NB4 (cell line): ENCODE results near the gene LDLRAD1.

Source experiments
- DNase-seq: peaks from one replicate; pipeline ENCODE4 v3.0.0; 2010; ENCODE audit warnings: low read depth
- H3K4me3 ChIP-seq: one replicate; pipeline ENCODE4 v1.5.1; 2011; ENCODE audit warnings: mild to moderate bottlenecking, low read depth, low read length, moderate library complexity
- MYC ChIP-seq: IDR thresholded peaks from 2 replicates; pipeline ENCODE4 v1.6.1; 2011; ENCODE audit warnings: low read depth, low read length
- POLR2A ChIP-seq: IDR thresholded peaks from 2 replicates; pipeline ENCODE4 v1.6.1; 2011; ENCODE audit warnings: mild to moderate bottlenecking; ENCODE audit not compliant: insufficient read length; ENCODE audit errors: extremely low read depth
- TF ChIP-seq, protein P1 (sequence below): IDR thresholded peaks from one replicate; pipeline ENCODE4 v1.5.1; 2012; ENCODE audit warnings: low read depth, low read length
- TF ChIP-seq, protein P2 (sequence below): IDR thresholded peaks from 2 replicates; pipeline ENCODE4 v1.6.1; 2011; ENCODE audit warnings: low read depth, low read length

The LDLRAD1 gene, protein sequence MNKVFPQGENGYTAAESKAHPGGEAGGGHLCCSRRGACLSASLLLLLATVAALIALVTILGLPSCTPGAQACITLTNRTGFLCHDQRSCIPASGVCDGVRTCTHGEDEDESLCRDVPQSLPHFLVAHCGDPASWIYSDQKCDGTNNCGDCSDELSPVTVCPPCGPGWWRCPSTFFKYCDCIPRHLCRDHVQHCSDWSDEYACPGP

DNA sequence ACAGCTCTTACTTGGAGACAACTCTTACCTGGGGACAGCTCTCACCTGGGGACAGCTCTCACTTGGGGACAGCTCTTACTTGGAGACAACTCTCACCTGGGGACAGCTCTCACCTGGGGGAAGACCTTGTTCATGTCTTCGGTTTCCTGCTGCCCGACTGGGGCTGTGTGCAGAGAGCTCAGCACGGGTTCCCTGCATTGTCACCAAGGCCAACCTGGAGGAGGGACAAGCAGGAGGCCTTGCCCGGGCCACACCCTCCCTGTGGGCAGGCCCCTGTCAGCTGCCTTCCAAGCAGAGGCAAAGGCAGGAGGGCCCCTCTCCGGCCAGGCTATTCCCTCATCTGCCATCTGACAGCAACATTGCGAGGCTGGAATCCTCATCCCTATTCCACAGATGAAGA, at the start of gene LDLRAD1:
TSS of gene LDLRAD1 (minus strand) at position 208 of the 400 bp plus-strand sequence. CDS start at position 134, 74 bp downstream.
- TF ChIP-seq, protein P1, sequence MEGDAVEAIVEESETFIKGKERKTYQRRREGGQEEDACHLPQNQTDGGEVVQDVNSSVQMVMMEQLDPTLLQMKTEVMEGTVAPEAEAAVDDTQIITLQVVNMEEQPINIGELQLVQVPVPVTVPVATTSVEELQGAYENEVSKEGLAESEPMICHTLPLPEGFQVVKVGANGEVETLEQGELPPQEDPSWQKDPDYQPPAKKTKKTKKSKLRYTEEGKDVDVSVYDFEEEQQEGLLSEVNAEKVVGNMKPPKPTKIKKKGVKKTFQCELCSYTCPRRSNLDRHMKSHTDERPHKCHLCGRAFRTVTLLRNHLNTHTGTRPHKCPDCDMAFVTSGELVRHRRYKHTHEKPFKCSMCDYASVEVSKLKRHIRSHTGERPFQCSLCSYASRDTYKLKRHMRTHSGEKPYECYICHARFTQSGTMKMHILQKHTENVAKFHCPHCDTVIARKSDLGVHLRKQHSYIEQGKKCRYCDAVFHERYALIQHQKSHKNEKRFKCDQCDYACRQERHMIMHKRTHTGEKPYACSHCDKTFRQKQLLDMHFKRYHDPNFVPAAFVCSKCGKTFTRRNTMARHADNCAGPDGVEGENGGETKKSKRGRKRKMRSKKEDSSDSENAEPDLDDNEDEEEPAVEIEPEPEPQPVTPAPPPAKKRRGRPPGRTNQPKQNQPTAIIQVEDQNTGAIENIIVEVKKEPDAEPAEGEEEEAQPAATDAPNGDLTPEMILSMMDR: no peak
- DNase-seq: no peak
- H3K4me3 ChIP-seq: no peak within 1 kb of the TSS

DNA sequence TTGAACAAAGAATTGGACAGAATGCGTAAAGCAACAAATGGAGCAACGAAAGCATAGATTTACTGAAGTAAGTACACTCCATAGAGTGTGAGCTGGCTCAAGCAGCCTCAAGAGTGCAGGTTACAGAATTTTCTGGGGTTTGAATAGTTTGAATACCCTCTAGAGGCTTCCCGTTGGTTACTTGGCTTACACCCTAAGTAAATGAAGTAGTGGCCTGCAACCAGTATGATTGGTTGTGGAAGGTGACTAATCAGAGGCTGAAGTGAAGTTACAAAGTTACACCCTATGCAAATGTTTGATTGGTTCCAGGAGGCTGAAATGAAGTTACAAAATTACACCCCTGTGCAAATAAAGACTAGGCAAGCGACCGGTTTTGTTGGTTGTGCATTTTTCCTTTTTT, 46.3 kb upstream of the LDLRAD1 start:
- TF ChIP-seq, protein P2, sequence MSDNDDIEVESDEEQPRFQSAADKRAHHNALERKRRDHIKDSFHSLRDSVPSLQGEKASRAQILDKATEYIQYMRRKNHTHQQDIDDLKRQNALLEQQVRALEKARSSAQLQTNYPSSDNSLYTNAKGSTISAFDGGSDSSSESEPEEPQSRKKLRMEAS: no peak
- TF ChIP-seq MYC: no peak
- TF ChIP-seq POLR2A: no peak
- TF ChIP-seq, protein P1: no peak
- no peak for DNase-seq
- no peak overlapping the region for H3K4me3 ChIP-seq

DNA sequence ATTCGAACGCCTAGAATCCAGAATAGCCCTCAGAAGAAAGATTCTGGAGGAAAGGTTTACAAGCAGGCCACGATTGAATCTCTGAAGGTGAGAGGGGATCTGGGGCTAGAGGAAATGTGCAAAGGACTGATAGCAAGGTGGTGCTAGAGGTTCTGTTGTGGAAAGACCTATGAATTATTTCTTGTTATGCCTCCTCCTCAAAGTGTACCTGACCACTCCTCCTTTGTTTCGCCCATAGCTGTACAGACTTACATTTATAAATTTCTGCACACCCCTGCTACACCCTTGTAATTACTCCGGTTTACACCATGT, 36.4 kb upstream of the LDLRAD1 start:
- TF ChIP-seq, protein P2: no peak
- TF ChIP-seq POLR2A (no peak), MYC (no peak)
- TF ChIP-seq, protein P1: no peak
- H3K4me3 ChIP-seq: peak overlapping the region; percentile 90
- peak; percentile 25 for DNase-seq

DNA sequence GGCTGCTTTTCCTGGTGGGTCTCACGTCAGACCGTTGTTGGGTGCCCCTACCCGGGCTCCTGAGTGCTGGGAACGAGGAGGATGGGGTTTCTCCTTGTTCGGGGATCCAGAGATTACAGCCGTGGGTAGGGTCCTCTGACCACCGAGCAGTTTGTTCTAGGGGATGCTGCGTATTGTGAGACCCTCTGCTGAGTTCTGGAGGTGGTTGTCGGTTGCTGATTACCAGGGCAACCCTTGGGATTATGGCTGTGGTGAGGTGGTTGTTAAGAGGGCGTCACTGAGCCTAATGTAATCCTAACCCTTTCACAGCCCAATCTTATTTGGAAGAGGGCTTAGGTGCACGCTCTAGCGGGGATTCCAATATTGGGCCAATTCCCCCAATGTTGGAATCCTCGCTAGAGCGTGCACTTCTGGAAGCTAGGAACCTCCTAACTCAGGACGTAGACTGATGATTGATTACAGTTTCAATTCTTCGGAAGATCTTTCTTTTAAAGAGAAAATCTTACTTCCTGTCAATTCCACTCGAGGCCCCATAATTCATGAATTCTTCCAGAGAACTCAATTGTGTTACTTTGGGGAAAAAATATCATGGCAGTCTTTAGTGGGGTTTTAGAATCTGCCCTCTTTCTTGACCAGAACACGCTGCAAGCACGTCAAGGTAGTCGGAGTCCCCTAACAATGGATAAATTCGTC, 35.9 kb upstream of the LDLRAD1 start:
- DNase-seq: peak; percentile 56
- peak overlapping the region; percentile 90 for H3K4me3 ChIP-seq

DNA sequence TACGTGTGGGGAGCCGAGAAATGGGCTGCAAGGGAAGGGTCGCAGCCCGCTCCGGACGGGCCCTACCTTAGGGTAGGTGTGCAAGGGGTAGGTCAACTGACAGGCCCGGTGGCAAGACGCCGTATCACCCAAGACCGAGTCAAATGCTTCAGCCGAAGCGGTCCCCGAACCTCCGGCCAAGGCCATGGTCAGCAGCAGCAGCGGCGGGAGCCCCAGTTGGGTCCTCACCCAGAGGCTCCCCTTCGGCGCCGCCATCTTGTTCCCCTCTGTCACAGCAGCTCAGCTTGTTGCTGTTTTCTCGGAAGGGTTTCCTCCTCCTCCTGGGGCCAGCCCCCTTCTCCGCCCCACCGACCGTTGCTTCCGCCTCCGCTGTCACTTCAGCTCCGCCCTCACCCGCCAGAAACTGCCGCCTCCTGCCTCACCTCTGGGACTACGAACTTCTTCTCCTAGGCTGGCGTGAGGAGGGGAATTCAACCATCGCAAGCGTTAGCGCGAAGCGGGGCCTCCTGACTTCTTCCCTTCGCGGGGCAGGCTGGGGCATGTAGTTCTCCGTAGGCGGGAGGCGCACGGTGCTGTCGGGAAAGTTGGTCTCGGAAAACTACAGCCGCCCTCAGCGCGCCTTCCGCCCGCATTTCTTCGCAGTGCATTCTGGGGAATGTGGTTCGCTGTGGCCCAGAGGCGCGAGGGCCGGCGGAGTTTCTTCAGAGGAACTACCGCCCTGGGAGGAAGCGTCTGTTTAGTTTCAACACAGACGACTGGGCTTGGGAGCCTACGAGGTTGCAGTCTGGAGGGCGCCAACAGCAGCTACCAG, 35.2 kb upstream of the LDLRAD1 start, which contains the start of the genes TCEANC2 and TMEM59:
TSS of gene TCEANC2 (plus strand) at position 675 of the 811 bp plus-strand sequence. CDS start 815 bp downstream, outside the sequence.
TSS of gene TMEM59 (minus strand) at position 271 of the 811 bp plus-strand sequence. CDS start at position 255, 16 bp downstream.
- TF ChIP-seq, protein P1: no peak
- TF ChIP-seq, protein P2: peak; percentile 68; the same call in 1 of the 2 replicates
- peak; percentile 72 for TF ChIP-seq MYC
- peak; percentile 87 for TF ChIP-seq POLR2A
- DNase-seq: peak; percentile 99
- peak within 1 kb of the TSS; percentile 97 for H3K4me3 ChIP-seq

More for the DNA sequence above, 35.9 kb upstream of the LDLRAD1 start:
- TF ChIP-seq MYC: no peak
- no peak for TF ChIP-seq POLR2A
- TF ChIP-seq, protein P1: no peak
- TF ChIP-seq, protein P2: no peak
